SIG-M5 treated with dmso at 0.1 percent for 504 hours (cell line): ENCODE measurements around the gene COLQ.
"Not testable (repeated sequence)": the region's sequence is repeated elsewhere in the genome, so short reads cannot be mapped to it uniquely, and the experiment has no call there.

ENCODE experiments used
- DNase-seq: peaks from one replicate; lab custom pipeline; 2025; ENCODE audit not compliant: unreplicated experiment; lab: John Stamatoyannopoulos, UW

The COLQ gene

DNA sequence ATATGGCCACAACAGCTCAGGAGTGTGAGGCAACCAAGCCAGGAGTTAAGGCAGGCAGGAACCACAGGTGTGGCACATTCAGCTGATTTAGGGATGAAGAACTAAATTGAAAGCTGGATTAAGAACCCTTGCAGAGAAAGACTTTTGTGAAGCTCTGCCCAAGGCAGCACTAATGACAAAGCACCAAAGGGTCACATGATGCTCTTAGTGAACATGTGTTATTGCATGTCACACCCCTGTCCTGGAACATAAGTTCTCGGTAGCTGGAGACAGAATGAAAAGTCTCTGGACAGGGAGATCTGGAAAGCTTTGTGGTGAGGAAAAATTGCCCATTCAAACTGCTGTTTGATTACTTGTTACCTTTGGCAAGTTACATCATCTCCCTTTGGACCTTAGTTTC is 90.9 kb downstream of the COLQ start:
- no peak for DNase-seq

DNA sequence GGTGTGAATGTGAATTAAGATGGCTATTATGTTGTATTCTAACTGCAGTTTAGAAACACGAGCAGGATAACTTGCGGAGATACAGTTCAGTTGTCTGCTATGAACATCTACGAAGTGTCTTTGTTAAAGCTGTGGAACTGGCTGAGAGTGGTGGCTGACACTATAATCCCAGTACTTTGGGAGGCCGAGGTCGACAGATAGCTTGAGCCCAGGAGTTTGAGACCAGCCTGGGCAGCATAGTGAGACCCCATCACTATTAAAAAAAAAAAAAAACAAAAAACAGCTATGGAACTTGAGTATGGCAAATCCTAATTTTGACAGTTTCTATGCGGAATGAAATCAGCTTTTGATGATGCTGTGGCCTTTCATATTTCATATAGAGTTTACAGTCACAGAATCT is 92.4 kb downstream of the COLQ start:
- no peak for DNase-seq

DNA sequence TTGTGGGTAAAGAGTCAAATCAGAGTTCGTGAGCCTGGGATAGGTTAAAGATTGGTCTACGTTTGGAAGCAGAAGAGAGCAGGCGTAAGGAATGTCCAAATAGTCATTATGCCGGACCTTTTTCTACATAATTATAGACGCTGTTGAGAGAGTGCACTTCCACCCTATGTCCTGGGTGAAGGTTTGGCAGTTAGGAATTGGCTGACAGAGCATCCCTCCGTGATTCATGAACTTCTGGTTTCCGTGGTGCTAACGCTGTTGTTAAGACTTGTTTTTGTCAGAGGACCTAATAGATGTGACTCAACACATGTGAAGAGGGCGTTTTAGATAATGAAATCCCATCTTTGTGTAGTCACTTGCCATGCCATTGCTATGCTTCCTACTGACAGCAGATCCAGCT is 93.0 kb downstream of the COLQ start:
- peak; percentile 50 for DNase-seq

DNA sequence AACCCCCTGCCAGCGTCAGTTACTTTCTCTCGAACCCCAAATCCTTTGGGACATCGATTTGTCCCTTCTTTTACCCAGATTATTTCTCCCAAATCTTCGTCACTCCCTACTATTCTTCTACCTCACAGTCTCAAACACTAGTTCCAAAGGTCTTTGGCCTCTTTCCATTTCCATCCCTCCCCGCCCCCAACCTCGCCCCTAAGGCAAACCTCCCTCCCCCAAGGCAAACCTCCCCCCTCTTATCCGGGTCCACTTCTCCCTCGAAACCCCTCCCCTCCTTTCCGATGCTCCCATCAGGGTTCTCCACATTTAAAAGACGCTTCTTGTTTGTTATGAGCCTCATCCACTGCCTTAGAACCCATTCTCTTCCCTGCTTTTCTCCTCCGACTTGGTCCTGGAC is 93.5 kb downstream of the COLQ start:
- DNase-seq, result no peak

DNA sequence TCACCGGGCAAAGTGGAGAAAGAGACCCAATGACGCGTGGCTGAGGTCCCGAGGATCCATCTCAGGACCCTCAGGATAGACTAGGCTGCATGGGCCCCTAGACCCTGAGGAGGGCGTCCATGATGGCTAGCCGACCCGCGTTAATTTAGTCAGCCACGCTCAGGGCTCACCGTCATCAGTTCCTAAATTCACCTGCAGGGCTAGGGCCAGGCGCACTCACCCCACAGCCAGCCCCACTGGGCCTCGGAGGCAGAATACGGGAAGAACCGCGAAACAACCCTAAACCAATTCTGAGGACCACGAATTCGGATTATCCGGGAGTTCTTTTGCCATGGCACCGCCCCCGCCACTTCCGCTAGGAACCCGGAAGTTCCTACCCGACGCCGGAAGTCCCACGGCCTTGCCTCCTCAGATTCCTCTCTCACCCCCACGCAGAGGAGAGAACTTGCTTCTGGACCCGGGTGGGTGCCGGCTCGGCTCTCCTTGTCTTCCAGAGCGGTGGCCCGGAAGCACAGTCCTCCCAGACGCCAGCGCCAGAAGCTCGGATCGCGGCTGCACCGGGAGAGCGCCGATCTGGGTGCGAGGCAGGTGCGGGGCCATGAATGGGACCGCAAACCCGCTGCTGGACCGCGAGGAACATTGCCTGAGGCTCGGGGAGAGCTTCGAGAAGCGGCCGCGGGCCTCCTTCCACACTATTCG is 94.2 kb downstream of the COLQ start, which contains the start of the genes EAF1 and METTL6:
Gene EAF1, plus strand, starts transcription at position 417 of the 699 bp plus-strand sequence. Its CDS starts 182 bp downstream, at position 599.
Gene METTL6, minus strand, starts transcription at position 363 of the 699 bp plus-strand sequence. CDS start 1,033 bp downstream, outside the sequence.
- peak; percentile 78 for DNase-seq

DNA sequence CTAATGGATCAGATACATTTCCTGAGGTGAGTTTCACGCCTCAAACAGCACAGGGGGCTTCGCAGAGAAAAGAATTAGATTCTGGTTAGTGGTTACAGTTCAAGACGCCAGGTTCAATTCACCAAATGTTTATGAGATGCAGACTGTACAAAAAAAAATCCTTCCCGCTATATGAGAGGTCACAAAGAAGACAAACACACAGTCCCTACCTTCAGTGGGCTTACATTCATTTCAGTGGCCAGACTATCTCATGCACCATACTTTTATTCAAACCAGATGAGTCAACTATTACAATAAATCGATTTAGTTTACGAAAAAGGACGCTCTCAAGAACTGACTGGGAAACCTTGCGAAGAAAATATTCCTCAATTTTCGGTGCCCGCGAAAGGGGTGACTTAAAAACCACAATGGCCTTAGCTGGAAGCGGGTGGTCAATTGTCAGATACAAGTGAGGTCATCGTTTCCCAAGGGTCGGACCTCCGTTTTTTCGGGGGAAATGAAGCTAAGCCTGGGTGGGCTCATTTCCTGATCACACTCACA is 94.9 kb downstream of the COLQ start:
- DNase-seq, result no peak

DNA sequence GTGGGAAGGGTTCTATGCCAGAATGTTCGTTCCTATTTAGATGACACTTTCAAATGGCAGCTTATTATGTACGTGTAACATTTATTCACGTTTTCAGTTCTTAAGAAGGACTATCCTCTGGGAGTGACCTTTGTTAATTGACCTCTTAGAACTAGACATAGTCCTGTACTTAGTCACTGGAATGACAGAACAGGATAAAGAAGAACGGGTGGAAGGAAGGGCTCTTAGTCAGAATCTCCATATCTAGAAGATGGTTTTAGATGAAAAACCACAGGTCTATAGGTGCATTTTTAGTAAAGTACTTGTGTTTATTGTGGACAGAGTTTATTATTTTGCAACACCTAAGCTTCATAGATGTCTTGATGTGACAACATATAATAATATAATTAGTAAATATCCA is 100.6 kb downstream of the COLQ start:
- no peak for DNase-seq

DNA sequence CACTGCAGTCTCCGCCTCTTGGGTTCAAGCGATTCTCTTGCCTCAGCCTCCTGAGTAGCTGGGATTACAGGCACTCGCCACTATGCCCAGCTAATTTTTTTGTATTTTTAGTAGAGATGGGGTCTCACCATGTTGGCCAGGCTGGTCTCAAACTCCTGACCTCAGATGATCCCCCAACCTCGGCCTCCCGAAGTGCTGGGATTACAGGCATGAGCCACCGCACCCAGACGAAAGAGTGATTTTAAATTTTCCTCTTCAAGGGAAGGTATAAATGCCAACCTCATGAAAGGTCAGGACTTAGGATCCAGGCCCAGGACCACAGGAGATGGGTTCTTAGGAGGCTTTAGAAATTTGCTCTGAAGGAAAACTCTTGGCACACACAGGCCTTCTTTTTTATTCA is 110.5 kb downstream of the COLQ start:
- not testable (repeated sequence) for DNase-seq

DNA sequence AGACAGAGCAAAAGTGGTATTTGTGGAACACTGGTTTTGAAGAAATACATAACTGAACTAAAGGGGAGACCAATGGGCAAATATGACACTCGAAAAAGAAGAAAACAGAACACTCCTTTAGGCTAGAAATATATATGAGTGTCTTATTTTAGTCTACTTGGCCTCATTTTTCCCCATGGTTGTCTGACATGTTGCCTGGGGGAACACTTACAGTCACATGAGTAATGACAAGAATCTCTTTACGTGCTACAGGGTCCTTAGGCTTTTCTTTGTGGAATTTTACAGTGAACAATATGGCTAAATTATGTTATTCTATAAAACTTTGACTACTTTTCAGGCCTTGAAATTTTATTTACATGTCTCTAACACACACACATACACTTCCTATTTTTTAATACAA is 111.7 kb downstream of the COLQ start:
- DNase-seq, result no peak

DNA sequence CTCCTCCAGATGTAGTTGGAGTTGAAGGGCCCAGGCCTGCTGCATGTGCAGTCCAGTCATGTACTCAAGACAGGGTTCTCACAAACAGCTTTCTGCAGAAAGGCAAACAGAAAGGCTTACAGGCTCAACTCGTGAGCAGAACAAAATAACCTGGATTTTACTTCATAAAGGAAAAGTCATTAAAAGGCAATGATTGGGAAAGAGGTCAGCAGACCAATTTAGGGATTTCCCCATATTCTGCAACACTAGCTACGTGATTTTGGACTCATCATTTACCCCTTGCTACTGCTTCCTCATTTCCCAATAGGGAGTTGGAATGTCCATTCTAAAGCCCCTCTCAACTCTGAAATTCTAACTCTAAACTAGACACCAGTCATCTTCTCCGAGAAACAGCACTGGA is 112.3 kb downstream of the COLQ start:
- no peak for DNase-seq

DNA sequence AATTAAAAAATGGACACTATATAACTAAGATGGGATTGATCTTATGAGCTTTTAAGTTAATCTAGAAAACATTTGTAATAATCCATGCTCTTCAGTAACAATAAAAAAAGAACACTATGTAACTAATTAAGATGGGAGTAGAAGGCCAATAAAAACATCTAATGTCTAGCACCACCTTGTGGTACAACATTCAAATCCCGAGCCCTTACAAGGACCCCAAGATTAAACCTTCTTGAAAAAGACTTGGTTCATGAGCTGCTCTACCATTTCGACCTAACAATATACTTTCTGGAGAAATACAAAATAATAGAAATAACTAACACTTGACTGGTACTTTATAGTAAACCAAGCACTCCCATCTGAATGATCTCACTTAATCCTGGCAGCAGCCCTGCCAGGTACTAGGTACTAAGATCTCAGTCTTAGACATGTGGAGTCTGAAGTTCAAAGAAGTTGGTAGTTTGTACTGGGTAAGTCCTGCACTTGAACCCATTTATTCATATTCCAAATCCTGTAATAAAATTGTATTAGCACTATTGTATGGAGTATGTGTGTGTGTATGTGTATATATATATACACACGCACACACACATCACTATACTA is 116.0 kb downstream of the COLQ start:
- DNase-seq, result peak; percentile 60

DNA sequence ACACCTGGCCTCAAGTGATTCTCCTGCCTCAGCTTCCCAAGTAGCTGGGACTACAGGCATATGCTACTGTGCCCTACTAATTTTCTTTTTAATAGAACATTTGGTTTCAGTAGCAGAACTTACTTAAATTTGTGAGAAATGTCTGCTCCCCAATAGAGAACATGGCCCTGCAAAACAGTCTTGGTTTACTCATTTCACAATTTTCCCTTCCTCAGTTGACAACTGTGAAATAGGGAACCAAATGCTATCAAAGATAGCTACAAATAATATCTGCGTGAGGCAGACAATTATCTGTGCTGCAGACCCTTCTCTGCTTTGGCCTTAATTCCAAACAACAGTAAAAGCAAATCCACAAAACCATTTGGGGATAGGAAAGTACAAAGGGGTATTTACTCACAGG is 116.7 kb downstream of the COLQ start:
- peak; percentile 13 for DNase-seq

DNA sequence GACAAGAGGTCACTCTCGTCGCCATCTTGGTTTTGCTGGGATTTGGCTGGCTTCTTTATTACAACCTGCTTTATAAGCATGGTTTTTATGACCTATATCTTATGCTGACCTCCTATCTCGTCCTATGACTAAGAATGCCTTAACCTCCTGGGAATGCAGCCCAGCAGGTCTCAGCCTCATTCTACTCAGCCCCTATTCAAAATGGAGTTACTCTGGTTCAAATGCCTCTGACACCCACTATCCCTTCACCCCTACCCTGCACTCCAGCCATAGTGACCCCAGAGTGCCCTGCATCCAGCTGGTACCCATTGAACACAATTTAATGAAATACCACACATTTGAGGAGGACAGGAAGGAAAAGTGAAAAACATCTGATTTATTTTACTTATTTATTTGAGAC is 117.5 kb downstream of the COLQ start:
- DNase-seq, result no peak

DNA sequence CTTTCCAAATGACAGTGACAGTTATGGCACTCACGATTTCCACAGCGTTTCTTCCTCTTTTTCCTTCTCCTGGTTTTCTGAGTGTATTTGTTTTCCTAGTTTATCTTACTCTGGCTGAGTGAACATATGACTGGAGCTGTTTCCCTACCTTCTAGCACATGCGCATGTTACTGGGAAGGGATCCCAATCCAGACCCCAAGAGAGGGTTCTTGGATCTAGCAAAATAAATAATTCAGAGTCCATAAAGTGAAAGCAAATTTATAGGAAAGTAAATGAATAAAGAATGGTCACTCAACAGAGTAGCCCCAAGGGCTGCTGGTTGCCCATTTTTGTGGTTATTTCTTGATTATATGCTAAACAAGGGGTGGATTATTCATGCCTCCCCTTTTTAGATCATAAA is 118.0 kb downstream of the COLQ start:
- no peak for DNase-seq

DNA sequence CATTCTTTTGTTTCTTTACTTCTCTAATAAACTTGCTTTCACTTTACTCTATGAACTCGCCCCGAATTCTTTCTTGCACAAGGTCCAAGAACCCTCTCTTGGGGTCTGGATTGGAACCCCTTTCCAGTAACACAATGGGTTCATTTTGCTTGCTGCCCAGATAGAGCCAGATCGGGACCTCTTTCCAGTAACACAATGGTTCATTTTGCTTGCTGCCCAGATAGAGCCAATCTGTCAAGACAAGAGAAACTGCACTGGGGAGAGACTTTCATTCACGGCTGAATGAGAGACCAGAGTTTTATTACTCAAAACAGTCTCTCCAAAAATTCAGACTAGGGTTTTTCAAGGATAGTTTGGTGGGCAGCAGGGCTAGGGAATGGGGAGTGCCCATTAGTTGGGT is 119.6 kb downstream of the COLQ start:
- no peak for DNase-seq
